PFSK-1 (cell line): ENCODE measurements around the gene F3.

Source experiments
- FOXP2 ChIP-seq: optimal IDR thresholded peaks from 2 replicates; pipeline ENCODE3; 2011; ENCODE audit warnings: borderline replicate concordance, control low read depth, inconsistent platforms; ENCODE audit not compliant: insufficient read depth; ENCODE audit errors: extremely low read length, extremely low read depth
- POLR2AphosphoS5 ChIP-seq: IDR thresholded peaks from 2 replicates; pipeline ENCODE4 v1.6.1; 2012; ENCODE audit warnings: low read depth, mild to moderate bottlenecking, control low read depth, low read length, moderate library complexity
- SIN3A ChIP-seq: IDR thresholded peaks from 2 replicates; pipeline ENCODE4 v1.6.1; 2012; ENCODE audit warnings: mild to moderate bottlenecking, low read length, moderate library complexity, borderline replicate concordance; ENCODE audit not compliant: insufficient read depth
- TAF1 ChIP-seq: IDR thresholded peaks from 2 replicates; pipeline ENCODE4 v1.6.1; 2012; ENCODE audit warnings: low read length, control low read depth, borderline replicate concordance; ENCODE audit not compliant: insufficient read depth
- TF ChIP-seq, protein P1 (sequence below), 2 experiments: IDR thresholded peaks; 2 replicates each; pipeline versions ENCODE4 v1.6.1 to v1.8.0; 2011 to 2012; ENCODE audit warnings: low read depth in 2 of 2, low read length in 2 of 2, control low read depth in 1 of 2, inconsistent platforms in 1 of 2, mild to moderate bottlenecking in 1 of 2, moderate library complexity in 1 of 2; ENCODE audit not compliant: insufficient read depth in 1 of 2

The F3 gene

DNA sequence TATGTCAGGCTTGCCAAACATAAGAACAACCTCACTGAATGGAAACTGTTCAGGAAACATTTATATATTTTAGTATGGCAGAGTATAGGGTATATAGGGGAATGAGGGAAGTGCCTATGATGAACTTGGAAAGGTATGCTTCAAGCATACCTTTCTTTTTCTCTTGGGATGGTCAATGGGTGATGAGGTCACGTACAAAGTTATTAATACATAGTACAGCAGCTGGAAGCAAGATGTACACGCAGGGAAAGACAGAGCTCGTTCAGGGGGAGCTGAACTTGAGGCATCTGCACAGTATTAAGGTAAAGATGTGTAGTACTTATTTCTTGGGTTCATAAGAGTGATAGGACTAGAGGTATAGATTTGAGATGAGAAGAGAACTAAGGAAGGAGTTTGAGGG, 61.9 kb downstream of the F3 start:
- TF ChIP-seq, protein P1, sequence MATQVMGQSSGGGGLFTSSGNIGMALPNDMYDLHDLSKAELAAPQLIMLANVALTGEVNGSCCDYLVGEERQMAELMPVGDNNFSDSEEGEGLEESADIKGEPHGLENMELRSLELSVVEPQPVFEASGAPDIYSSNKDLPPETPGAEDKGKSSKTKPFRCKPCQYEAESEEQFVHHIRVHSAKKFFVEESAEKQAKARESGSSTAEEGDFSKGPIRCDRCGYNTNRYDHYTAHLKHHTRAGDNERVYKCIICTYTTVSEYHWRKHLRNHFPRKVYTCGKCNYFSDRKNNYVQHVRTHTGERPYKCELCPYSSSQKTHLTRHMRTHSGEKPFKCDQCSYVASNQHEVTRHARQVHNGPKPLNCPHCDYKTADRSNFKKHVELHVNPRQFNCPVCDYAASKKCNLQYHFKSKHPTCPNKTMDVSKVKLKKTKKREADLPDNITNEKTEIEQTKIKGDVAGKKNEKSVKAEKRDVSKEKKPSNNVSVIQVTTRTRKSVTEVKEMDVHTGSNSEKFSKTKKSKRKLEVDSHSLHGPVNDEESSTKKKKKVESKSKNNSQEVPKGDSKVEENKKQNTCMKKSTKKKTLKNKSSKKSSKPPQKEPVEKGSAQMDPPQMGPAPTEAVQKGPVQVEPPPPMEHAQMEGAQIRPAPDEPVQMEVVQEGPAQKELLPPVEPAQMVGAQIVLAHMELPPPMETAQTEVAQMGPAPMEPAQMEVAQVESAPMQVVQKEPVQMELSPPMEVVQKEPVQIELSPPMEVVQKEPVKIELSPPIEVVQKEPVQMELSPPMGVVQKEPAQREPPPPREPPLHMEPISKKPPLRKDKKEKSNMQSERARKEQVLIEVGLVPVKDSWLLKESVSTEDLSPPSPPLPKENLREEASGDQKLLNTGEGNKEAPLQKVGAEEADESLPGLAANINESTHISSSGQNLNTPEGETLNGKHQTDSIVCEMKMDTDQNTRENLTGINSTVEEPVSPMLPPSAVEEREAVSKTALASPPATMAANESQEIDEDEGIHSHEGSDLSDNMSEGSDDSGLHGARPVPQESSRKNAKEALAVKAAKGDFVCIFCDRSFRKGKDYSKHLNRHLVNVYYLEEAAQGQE (IDR thresholded peaks at IDR 0.05; ENCODE audit: insufficient read depth in 1 of 2, low read depth in 2 of 2, low read length in 2 of 2), result no peak
- no peak for TF ChIP-seq SIN3A
- no peak for TF ChIP-seq POLR2AphosphoS5
- TF ChIP-seq FOXP2, result no peak
- TF ChIP-seq TAF1, result no peak
